Measurements from ENCODE around the gene SPR.

The SPR gene

DNA sequence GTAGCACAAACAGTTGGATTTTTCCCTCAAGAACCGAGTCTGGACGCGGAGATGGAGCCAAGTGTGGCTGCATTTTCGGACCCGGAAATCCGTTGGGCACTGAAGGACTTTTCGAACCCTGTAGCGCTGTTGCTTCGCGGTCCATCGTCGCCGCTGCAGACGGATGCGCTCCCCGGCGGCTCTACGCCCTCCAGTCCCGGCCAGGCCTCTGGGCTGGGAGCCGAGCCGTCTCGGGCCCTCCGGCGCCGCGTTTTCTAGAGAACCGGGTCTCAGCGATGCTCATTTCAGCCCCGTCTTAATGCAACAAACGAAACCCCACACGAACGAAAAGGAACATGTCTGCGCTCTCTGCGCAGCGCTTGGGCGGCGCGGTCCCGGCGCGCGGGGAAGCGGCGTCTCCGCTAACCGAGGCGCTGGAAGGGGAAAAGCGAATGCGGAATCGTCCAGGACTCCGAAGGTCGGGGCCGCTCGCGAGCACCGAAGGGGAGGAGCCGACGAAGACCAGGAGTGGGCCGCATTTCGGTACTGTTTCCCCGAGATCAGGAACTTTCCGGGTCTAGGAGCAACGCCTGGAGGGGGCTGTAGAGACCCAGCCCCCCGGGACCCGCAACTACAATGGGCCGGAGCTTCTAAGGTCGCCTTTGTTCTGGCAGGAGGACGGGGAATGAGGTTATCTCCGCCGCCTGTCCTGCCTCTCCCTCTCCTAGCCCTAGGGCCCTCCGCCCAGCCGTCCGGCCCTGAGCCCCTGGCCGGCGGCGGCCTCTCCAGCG is 33.3 kb downstream of the SPR start:
- TF ChIP-seq, protein P1, sequence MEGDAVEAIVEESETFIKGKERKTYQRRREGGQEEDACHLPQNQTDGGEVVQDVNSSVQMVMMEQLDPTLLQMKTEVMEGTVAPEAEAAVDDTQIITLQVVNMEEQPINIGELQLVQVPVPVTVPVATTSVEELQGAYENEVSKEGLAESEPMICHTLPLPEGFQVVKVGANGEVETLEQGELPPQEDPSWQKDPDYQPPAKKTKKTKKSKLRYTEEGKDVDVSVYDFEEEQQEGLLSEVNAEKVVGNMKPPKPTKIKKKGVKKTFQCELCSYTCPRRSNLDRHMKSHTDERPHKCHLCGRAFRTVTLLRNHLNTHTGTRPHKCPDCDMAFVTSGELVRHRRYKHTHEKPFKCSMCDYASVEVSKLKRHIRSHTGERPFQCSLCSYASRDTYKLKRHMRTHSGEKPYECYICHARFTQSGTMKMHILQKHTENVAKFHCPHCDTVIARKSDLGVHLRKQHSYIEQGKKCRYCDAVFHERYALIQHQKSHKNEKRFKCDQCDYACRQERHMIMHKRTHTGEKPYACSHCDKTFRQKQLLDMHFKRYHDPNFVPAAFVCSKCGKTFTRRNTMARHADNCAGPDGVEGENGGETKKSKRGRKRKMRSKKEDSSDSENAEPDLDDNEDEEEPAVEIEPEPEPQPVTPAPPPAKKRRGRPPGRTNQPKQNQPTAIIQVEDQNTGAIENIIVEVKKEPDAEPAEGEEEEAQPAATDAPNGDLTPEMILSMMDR (conservative IDR thresholded peaks at IDR 0.05; ENCODE audit: low read depth, low read length): no peak
- no peak overlapping the region for H3K4me3 ChIP-seq (ENCODE audit: low read depth, low read length)
- peak; percentile 42 for DNase-seq (ENCODE audit: low read depth)

DNA sequence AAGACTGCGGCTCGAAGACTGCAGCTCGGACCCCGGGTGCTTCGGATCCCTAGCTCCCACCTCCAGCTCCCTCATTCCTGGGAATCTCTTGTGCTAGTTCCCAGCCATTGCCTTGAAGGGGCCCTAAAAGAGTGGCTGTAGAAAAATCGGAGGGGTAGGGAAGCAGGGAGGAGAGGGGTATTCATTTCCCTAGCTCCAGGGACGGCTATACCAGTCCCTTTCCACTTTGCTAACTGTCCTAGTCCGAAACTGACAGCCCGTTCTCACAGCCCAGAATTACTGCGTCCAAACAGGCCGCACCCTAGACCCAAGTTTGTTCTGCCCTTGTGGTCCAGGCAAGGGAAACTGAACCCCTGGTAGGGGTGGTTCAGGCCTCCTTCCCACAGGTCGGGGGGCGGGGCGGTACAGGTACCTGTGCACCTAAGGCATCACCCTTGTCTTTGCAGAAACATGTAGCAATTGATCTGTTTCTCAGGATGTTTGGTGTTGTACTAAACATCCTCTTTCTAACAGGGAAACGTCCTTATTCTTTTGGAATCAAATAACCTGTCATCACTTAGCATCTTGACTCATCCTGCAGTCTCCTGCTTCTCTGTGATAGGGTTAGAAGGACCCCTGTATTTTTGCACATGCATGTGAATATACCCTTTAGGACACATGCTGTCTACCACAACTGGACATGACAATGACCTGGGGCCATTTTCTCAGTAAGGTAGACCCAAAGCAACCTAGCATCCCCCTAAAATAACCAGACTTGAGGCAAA is 34.1 kb downstream of the SPR start:
- TF ChIP-seq, protein P1 (conservative IDR thresholded peaks at IDR 0.05; ENCODE audit: low read depth, low read length): no peak
- DNase-seq (ENCODE audit: low read depth): no peak
- no peak overlapping the region for H3K4me3 ChIP-seq (ENCODE audit: low read depth, low read length)

DNA sequence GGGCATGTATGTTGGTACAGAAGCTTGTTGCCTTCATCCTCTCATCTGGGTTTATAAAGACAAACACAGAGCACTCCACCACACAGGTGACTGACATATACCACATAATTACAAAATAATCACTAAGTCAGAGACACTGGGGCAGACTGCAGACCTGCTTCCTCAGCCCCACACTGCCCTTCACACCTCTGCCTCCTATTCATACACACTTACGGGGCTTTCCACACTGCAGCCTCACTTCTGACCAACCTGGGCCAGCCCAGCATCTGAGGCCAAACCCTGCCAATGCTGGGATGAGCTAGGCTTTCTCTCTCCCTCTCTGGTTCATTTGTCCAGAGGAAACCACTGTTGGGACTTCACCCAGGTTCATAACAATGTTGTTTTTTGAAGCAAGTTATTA is 34.6 kb downstream of the SPR start:
- TF ChIP-seq, protein P1 (conservative IDR thresholded peaks at IDR 0.05; ENCODE audit: low read depth, low read length): no peak
- H3K4me3 ChIP-seq (ENCODE audit: low read depth, low read length): no peak overlapping the region
- DNase-seq (ENCODE audit: low read depth): no peak

DNA sequence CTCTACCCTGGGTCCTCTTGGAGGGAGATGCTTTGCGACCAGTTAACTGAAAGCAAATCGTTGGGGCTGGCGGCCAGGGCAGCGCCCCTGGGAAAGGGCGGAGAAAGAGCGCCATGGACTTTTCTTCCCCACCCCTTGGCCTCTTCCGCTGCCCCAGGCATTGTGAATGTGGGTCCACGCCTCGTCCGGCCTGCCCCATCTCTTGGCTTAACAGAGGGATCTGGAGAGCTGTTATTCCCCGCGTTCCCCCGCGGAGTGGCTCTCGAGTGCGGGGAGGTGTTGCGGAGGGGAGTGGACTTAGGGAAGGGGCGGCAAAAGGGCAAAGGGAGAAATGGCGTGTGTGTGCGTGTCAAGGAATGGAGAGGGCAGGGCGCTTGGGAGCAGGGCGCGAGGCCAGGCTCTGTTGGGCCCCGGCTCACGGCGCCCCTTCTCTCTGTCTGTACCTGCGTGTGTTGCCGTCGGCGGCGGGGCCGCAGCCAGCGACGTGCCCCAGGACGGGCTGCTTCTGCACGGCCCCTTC is 36.7 kb downstream of the SPR start:
- no peak for DNase-seq (ENCODE audit: low read depth)
- TF ChIP-seq, protein P1 (conservative IDR thresholded peaks at IDR 0.05; ENCODE audit: low read depth, low read length): no peak
- H3K4me3 ChIP-seq (ENCODE audit: low read depth, low read length): no peak overlapping the region

DNA sequence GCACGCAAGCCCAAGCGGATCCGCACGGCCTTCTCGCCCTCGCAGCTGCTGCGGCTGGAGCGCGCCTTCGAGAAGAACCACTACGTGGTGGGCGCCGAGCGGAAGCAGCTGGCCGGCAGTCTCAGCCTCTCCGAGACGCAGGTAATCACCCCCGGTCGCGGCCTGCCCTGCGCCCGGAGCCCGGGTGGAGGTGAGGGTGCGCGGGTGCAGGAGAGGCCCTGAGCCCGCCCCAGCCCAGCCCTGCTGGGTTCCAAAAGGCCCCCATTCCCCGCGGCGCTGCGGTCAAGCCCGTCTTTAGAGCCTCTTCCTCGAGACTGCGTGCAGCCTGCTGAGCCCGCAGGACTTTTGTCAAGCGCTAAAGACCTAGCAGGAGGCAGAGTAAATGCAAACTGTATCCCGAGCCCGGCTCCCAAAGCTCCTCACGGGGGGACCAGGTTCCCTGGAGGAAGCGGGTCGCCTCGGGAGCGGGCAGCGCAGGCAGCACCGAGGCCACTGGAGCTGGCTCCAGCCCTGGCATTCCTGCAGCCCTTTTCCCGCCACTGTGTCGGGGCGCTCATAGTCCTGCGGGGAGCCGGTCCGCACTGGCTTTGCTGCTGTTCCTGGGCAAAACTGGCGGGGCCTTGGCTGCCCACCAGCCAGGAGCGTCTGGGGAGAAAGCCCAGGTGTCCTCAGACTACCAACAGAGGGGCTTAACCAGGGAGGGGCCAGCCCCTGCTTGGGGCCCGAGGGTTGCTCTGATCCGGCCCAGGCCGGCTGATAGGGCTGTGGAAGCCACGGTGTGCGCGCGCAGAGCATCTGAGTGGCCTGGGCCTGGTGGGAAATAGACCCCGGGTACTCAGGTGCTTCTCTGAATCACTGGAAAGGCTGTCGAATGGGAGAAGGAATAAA is 37.4 kb downstream of the SPR start:
- TF ChIP-seq, protein P1 (conservative IDR thresholded peaks at IDR 0.05; ENCODE audit: low read depth, low read length): no peak
- H3K4me3 ChIP-seq (ENCODE audit: low read depth, low read length): no peak overlapping the region
- no peak for DNase-seq (ENCODE audit: low read depth)

DNA sequence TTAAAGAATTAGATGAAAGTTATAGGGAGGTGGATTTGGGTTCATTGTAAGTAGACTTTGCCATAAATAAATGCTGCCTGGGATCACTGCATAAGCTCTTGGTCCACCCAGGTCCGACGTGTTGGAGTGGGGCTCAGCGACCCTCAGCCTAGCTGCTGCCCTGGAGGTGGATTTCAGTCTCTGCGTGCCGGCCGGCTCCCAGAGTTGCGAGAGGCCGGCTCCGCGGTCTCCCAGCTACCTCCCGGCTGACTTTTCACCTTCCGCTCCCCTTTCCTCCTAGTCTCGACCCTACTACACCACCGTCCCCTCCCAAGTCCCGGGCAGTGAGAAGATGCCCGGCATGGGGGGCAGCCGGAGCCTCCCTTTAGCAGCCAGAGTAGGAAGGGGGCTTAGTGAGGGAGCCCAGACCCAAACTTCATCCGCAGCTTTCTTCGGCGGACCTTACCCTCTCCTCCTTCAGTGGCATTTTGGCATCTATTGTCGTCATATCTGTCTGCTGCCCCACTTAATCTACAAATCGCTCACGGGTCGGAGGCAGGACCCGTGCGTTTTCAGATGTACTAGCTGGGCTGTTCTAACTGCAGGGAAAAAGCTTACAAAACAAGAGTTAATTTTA is 38.2 kb downstream of the SPR start:
- TF ChIP-seq, protein P1 (conservative IDR thresholded peaks at IDR 0.05; ENCODE audit: low read depth, low read length): no peak
- no peak for DNase-seq (ENCODE audit: low read depth)
- H3K4me3 ChIP-seq (ENCODE audit: low read depth, low read length): no peak overlapping the region

All from choroid plexus epithelial cell (primary cell).